ENCODE measurements around the gene NCOR2. TPM values are rescaled to one million over a fixed set of nuclear protein-coding genes. Genes with fewer than 3 reads are reported as not detected.

NCOR2 gene
- total RNA-seq, 1 donor from 2014 or later = 336 TPM

GRCh38 chr12:124571556-124571955 lies 4.1 kb upstream of the NCOR2 start:
- peaks cover 19% of the 10 kb centered on the region for H3K4me1 Mint-ChIP-seq
- no peaks in the 10 kb centered on the region for H3K9me3 Mint-ChIP-seq
- no peak for DNase-seq (ENCODE audit: low spot score in 2 of 2, unreplicated experiment in 2 of 2)
- no peaks in the 10 kb centered on the region for H3K27me3 Mint-ChIP-seq (ENCODE audit: low read depth)
- TF ChIP-seq CTCF (IDR thresholded peaks at IDR 0.05; ENCODE audit: unreplicated experiment) = no peak
- no peaks in the 10 kb centered on the region for H3K36me3 Mint-ChIP-seq
- H3K27ac Mint-ChIP-seq = no peak overlapping the region
- H3K4me3 Mint-ChIP-seq = no peak overlapping the region

- TF ChIP-seq CTCF (IDR thresholded peaks at IDR 0.05; ENCODE audit: unreplicated experiment) = no peak
- H3K4me1 Mint-ChIP-seq = peaks cover 23% of the 10 kb centered on the region
- no peak for DNase-seq (ENCODE audit: low spot score in 2 of 2, unreplicated experiment in 2 of 2)
- no peak overlapping the region for H3K27ac Mint-ChIP-seq
- H3K9me3 Mint-ChIP-seq = no peaks in the 10 kb centered on the region
- H3K4me3 Mint-ChIP-seq = no peak overlapping the region
- no peaks in the 10 kb centered on the region for H3K36me3 Mint-ChIP-seq
- no peaks in the 10 kb centered on the region for H3K27me3 Mint-ChIP-seq (ENCODE audit: low read depth)
These were observed 3.4 kb upstream of the NCOR2 start for GRCh38 chr12:124570810-124571209.

GRCh38 chr12:124569375-124570148 lies 2.1 kb upstream of the NCOR2 start:
- no peak for DNase-seq (ENCODE audit: low spot score in 2 of 2, unreplicated experiment in 2 of 2)
- Mint-ChIP-seq H3K9me3 (no peaks in the 10 kb centered on the region), H3K4me1 (peaks cover 34% of the 10 kb centered on the region), H3K27ac (no peak overlapping the region), H3K4me3 (no peak overlapping the region), H3K27me3 (ENCODE audit: low read depth) (no peaks in the 10 kb centered on the region), H3K36me3 (no peaks in the 10 kb centered on the region)
- TF ChIP-seq CTCF (IDR thresholded peaks at IDR 0.05; ENCODE audit: unreplicated experiment) = no peak

GRCh38 chr12:124568431-124569374 lies 1.3 kb upstream of the NCOR2 start:
- Mint-ChIP-seq H3K9me3 (no peaks in the 10 kb centered on the region), H3K27me3 (ENCODE audit: low read depth) (no peaks in the 10 kb centered on the region), H3K36me3 (no peaks in the 10 kb centered on the region), H3K4me1 (peaks cover 35% of the 10 kb centered on the region), H3K4me3 (peak overlapping the region; percentile 83), H3K27ac (peak overlapping the region; percentile 89)
- TF ChIP-seq CTCF (IDR thresholded peaks at IDR 0.05; ENCODE audit: unreplicated experiment) = no peak
- DNase-seq (ENCODE audit: low spot score in 2 of 2, unreplicated experiment in 2 of 2) = no peak

GRCh38 chr12:124567673-124568373 lies 411 bp upstream of the NCOR2 start:
- DNase-seq (ENCODE audit: low spot score in 2 of 2, unreplicated experiment in 2 of 2) = peak; percentile 85 to 88
- no peaks in the 10 kb centered on the region for H3K36me3 Mint-ChIP-seq
- no peaks in the 10 kb centered on the region for H3K9me3 Mint-ChIP-seq
- peaks cover 33% of the 10 kb centered on the region for H3K4me1 Mint-ChIP-seq
- no peaks in the 10 kb centered on the region for H3K27me3 Mint-ChIP-seq (ENCODE audit: low read depth)
- peak overlapping the region; percentile 83 for H3K4me3 Mint-ChIP-seq
- peak overlapping the region; percentile 98 for H3K27ac Mint-ChIP-seq
- TF ChIP-seq CTCF (IDR thresholded peaks at IDR 0.05; ENCODE audit: unreplicated experiment) = no peak
